Cerebellar nuclear complex (tissue), 1 donor: ENCODE data around the gene IDE.
"Not testable (repeated sequence)": the region's sequence is repeated elsewhere in the genome, so short reads cannot be mapped to it uniquely, and the experiment has no call there.

ENCODE experiments used
- DNase-seq, 2 experiments: peaks; one replicate each; lab custom pipeline; 2025; lab: John Stamatoyannopoulos, UW

The IDE gene

DNA sequence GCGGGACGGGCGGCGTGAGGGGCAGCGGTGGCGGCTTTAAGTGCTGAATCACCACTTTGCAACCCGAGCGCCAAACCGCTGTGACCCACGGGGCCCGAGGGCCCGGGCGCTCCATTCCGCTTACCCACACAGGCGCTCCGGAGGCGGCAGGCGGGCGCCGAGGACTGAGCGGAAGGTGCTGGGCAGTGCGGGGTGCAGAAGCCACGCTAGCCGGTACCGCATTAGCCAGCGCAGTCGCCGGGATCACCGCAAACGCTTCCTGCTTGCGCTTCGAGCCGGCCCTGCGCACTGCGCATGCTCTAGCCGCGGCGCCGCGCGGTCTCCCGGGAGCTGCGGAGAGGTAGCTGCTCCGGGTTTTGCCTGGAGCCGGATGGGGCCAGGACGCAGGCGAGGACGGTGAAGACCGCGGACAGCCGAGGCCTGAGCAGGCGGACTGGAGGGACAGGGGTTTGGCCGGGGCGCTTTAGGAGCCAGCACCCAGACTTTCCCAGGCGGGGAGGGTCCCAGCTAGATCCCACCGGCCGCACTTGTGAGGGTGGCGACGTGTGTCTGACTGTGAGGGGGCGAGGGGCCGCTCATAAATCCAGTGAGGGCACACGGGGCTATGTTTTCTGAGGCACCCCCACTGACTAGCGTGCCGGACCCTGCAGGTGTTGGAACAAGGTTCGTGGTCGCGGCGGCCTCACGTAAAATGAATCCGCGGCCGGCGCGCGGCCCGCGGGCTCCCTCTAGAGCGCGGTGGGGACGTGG, at the start of gene IDE:
TSS of gene IDE (minus strand) at position 296 of the 750 bp plus-strand sequence. CDS start at position 222, 74 bp downstream.
- peak; percentile 17 to 39 for DNase-seq

GRCh38 chr10:92619368-92619767, 45.5 kb upstream of the IDE start:
- no peak for DNase-seq

DNA sequence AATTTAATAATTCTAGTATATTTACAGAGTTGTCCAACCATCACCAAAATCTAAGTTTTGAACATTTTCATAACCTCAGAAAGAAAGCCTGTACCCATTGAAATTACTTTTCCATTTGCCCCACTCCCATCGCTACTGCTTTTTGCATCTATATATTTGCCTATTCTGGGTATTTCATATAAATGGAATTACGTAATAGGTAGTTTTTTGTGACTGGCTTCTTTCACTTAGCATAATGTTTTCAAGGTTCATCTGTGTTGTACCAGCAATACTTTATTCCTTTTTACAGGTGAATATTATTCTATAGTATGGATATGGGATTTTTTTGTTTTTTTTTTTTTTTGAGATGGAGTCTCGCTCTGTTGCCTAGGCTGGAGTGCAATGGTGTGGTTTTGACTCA, 41.6 kb upstream of the IDE start:
- no peak for DNase-seq

- no peak for DNase-seq
These were observed 30.9 kb upstream of the IDE start for GRCh38 chr10:92604841-92605240.

DNA sequence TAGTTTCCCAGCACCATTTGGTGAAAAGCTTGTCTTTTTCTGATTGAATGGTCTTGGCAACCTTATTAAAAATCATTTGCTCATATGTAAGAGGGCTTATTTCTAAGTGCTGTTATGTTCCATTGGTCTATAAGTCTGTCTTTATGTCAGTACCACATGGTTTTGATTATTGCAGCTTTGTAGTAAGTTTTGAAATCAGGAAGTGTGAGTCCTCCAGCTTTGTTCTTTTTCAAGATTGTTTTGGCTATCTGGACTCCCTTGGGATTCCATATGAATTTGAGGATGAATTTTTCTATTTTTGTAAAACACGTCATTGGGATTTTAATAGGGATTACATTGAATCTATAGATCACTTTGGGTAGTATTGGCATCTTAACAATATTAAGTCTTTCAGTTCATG, 24.4 kb upstream of the IDE start:
- DNase-seq, result no peak

DNA sequence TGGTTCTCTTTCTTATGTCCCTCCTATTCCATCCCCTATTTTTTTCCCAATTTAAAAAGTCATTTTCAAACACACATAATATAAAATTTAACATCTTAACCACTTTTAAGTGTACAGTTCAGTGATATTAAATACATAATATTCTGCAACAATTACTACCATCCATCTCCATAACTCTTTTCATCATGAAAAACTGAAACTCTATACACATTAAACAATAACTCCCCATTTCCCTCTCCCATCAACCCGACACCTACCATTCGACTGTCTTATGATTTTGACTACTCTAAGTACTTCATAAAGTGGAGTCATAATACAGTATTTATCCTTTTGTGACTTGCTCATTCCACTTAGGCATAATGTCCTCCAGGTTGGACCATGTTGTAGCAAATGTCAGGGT, 21.6 kb upstream of the IDE start:
- DNase-seq, result no peak

- no peak for DNase-seq
These were observed 20.0 kb upstream of the IDE start for GRCh38 chr10:92593619-92594588.

GRCh38 chr10:92592761-92593618, 19.1 kb upstream of the IDE start, which contains the start of gene KIF11:
Gene KIF11 (plus strand): TSS chr10:92593130. CDS start chr10:92593376, 246 bp downstream.
- peak; percentile 13 to 90 for DNase-seq

DNA sequence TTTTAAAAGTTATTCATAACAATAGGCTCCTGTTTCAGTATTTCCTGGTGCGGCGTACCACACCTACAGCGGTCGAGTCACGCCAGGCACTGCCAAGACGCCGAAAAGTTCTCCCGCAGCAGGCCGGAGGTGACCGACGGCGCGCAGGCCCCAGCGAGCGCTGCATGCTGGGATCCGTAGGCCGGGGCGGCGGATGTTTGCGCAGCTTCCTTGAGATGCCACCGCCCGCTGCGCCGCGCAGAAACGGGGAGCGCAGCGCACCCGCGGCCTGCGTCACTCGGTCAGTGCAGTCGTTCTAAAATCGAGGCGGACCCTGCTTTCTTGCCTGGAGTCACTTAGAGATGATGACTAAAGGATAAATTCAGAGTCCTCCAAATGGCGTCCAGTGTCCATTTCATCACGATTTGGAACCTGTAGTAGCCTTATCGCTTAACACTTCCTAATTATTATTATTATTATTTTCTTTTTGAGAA, 17.7 kb upstream of the IDE start:
- peak in 1 of 2 experiments; percentile 33 for DNase-seq

GRCh38 chr10:92590623-92591549, 17.0 kb upstream of the IDE start:
- DNase-seq, result no peak

- not testable (repeated sequence) for DNase-seq
These were observed 8.5 kb upstream of the IDE start for GRCh38 chr10:92582347-92582746.

GRCh38 chr10:92575961-92576360, 2.1 kb upstream of the IDE start:
- no peak for DNase-seq

DNA sequence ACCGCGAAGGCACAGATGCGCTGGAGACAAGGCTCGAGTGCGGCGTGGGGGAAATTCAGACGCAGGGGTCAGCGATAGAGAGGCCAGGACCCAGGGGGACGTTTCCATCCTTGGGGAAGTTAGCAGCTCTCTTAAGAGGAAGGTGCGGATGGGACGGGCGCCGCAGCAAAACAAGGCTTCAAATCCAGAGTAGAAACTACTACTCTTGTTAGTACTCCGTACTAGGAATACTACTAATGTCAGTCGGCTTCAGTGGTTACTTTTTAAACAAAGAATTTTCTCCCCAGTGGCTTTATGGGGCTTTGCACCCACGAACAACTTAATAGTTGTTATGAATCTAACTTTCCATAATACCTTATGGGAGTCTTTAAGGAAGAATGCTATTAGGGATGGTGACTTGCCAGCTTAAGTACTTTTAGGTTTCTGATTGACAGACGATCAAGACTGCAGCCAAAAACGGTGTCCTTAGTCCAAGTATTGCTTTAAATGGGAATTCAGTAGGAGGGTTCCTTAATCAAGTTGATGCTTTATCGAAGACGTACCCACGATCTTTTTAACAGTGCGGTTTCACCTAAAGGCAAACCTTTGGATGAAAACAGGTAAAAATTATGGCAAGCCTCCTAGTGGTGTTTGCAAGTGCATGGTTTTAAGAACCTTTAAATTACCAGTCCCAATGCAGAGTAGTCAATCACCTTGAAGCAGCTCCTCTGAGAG, 812 bp upstream of the IDE start:
- no peak for DNase-seq

GRCh38 chr10:92573091-92573797, 649 bp downstream of the IDE start:
- no peak for DNase-seq

DNA sequence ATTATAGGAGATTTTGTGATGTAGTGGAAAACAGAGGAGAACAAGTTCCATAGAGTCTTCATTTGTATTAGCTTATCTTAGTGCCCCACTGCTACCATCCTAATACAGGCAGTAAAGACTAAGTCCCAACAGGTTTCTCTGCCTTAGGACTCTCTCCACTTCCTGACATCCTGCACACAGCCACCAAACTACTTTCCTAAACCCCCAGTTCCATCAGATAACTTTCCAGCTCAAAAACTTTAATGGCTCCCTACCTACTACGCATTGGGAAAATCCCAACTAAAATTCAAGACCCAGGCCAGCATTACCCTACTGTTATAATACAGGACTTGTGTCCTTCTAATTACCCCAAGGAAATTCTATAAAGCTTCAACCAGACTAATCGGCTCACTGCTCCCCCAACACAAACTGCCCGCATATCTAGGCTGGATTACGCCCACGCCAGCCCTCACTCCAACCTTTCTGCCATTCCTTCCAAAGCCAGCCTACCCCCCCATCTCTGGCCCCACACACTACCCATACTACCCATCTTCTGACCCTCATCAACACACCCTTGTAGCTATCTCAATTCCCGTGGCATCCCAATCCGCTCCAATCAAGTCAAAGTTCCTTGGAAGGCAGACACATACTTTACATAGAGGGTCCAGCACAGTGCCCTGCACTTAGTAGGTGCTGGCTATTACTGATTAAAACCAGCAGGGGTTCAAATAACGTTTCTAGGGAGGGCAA, 1.4 kb downstream of the IDE start:
- no peak for DNase-seq

DNA sequence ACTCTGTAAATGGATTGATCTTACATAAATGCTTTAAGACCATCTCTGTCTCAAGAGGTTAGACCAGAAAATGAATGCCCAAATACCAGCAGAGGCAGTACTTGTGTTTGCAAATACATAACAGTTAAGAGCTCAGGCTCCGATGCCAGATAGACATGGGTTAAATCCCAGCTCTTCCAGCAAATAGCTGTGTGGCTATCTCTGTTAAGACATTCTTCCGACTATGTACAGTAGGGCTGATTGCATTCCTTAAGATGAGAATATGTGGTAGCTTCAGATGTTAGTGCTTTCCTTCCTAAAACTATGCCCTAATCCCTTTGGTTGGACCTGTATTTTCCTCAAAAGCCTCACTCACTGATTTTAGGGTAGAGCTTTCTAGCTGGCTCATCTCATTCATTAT, 2.2 kb downstream of the IDE start:
- DNase-seq, result no peak

DNA sequence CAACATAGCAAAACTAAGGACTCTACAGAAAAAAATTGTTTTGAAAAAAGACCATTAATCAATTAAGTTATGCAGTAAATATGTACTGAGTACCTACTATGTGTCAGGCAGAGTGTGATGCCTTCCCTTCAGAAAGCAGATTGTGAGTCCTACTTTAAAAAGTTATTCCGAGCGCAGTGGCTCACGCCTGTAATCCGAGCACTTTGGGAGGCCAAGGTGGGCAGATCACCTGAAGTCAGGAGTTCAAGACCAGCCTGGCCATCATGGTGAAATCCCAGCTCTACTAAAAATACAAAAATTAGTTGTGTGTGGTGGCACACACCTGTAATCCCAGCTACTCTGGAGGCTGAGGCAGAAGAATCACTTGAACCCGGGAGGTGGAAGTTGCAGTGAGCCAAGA, 4.2 kb downstream of the IDE start:
- not testable (repeated sequence) for DNase-seq

- no peak for DNase-seq
These were observed 4.8 kb downstream of the IDE start for GRCh38 chr10:92569071-92569470.
